NCI-H146 treated with DMSO at 0.1 percent for 48 hours (cell line): Measurements from ENCODE around the gene CLCN5.
"Not testable (repeated sequence)": the region's sequence is repeated elsewhere in the genome, so short reads cannot be mapped to it uniquely, and the experiment has no call there.

Source experiments
- DNase-seq: peaks from one replicate; lab custom pipeline; 2025; ENCODE audit not compliant: unreplicated experiment; lab: John Stamatoyannopoulos, UW

The CLCN5 gene

DNA sequence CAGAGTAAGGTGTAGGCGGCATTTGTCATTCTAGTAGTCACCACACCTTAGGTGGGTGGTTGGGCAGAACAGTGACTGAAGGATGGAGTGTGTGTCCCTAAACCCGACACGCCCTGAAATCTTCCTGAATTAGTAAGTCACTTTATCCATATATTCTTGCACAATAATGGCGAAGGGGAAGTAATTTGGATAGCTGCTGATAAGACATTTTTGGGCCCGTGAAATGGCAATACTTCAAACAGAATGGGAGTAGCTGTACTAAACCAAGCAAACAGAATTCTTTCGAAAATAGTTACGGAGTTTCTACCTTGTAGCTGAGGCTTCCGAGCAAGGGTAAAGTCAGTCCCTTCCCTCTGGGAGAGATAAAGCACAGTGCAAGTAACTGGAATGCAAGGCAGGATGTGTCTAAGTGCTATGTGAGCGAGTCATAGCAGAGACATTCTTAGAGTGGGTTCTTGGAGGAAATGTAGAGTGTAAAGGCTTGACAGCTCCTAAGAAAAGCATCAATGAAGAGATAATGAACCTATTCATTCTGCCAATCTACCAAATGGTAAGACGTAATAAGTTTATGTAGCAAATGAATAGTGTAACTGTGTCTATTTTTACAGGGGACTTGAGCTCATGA lies 72.8 kb downstream of the CLCN5 start:
- no peak for DNase-seq

DNA sequence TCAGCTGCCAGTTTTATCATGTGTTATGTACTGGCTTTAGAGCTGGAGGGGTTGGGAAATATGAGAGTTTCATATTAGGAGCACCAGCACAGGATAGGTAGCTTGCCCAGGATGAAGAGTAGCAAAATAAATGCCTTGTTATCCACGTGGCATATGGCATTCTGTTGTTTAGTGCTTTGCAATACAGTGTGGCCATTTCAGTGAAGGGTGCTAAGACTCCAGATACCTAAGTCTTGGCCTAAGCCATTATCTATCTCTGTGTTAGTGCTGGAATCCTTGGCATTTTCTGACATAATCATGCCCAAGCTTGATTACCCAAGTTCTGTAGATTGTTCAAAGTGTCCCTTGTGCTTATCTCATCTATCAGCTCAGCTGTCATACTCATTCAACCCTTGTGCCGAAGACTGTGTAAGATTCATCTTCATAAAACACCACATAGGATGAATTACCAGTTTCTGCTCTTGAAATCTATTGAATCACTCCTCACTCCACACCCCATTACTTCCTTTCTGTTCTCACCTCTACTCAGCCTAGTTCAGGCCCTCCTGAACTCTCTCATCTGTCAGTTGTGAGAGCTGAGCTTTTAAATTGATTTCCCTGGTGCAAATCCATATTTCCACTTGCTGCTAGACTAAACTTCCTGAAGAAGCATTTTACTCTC lies 73.5 kb downstream of the CLCN5 start:
- no peak for DNase-seq

DNA sequence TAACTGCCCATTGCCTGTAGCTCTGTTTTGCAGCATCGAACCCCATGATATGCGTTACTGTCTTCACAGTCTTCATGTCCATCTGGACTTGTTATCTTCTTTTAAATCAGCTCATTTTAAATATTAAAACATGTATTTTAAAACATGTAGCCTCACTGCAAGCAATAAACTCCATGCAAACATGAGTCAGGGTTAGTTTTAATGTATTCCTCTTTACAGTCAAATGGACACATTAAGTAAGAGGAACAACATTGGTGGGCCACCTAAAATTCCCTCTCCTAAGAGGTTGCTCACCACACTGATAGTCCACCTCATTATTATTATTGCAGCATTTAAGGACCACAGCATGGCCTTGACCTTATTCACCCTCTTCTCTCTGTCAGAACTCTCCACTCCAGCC lies 74.1 kb downstream of the CLCN5 start:
- no peak for DNase-seq

DNA sequence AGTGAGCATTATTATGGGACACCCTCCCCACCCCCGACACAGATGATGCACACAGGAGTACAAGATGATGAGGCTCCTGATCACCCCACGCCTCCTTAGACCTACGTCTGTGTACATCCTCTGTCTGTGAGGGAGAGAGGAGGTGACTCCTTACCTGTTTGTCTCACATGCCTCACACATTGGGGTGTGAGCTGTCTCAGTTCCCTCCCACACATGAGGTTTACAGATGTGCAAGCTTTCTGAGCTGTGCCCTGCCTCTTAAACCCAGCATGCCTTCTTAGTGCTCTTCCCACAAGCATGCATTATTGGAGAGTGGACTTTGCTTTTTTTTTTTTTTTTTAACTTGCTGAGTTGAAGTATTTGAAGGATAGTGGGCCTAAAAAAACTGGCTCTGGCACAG lies 76.7 kb downstream of the CLCN5 start:
- DNase-seq = no peak

DNA sequence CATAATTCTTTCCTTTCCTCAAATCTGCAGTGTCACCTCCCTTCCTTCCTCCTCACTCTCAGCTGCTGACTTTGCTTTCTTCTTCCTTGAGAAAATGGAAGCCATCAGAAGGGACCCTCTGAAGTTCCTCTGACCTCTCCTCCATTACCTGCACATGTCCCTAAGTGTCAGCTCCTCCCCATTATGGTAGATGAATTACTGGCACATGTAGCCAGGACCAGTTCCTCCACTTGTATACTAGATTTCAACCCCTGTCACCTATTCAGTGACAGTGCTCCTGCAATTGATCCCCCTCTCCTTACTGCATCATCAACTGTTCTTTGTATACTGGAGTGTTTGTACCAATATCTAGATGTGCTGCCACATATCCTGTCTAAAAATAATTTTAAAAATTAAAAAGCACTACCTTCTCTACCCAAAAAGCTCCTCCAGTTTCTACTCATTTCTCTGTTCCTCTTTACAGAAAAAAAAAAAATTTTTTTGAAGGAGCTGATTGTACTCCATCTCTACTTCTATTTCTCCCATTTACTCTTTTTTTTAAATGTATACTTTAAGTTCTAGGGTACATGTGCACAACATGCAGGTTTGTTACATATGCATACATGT lies 78.6 kb downstream of the CLCN5 start:
- no peak for DNase-seq

DNA sequence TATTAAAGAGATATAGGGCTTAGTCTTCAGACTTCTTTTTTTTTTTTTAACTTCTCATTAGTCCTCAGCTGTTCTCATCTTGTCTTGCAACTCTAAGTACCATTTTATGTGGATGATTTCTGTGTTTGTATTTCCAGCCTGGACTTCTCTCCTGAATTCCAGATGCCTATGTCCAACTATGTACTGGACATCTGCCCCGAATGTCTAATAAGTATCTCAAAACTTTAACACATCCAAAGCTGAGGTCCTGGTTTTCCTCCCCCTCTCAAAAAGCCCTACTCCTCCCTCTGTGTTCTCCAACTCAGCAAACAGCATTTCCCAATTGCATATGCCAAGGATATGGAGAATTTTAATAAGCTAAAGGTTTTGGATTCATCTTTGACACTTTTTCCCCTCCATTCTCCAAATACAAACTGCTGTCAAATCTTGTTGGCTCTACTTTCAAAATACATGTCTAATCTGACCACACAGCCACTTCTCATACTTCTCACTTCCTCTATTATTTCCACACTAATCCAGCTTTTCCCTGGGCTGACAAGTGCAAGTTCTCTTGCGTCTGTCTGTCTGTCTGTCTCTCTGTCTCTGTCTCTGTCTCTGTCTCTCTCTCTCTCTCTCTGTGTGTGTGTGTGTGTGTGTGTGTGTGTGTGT lies 79.8 kb downstream of the CLCN5 start:
- DNase-seq = no peak

DNA sequence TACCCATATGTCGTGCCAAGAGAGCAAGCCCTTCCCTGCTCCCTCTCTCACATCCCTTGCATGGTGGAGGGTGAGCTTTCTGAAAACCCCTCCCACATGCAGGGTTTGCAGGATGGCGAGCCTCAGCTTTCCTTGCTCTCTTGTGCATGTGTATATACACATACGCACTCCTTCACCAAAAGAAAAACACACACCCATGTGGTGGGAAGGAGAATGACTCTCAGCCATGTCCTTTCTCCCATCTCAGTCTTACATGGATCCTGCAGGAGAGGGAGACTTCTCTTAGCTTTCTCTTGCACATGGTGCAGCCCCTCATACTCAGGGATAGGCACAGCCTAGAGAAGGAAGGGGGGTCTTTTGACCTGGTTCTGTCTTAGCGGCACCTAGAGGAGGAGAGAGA lies 81.1 kb downstream of the CLCN5 start:
- no peak for DNase-seq

DNA sequence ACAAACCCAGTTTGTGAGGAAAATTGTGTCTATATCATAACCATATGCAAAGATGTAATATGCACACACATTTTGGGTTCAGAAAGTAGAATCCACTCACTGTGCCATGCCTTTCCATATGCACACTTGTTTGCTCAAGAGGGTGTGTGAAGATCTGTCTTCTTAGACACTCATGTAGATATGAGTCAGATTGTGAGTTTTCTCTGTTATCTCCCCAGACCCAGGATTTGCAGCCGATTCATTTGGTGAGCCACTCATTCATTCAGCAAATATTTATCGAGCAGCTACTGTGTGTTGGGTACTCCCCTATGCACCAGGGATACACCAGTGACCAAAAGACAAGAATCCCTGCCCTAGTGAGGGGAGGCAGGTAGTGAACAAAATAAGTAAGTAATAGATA lies 81.5 kb downstream of the CLCN5 start:
- no peak for DNase-seq

DNA sequence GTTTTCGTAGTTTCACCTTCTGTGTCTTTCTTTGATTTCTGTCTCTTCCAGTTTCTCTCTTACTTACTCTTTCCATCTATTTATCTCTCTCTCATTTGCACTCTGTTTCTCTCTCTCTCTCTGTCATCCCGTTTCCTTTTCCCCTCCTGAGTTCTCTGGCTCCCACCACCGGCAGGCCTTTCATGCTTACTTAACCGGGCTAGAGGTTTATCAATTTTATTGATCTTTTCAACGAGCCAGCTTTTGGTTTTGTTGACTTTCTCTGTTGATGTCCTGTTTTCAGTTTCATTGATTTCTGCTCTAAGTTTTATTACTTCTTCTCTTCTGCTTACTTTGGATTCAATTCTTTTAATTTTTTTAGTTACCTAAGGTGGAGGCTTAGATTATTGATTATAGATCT lies 103.2 kb downstream of the CLCN5 start:
- DNase-seq = not testable (repeated sequence)

DNA sequence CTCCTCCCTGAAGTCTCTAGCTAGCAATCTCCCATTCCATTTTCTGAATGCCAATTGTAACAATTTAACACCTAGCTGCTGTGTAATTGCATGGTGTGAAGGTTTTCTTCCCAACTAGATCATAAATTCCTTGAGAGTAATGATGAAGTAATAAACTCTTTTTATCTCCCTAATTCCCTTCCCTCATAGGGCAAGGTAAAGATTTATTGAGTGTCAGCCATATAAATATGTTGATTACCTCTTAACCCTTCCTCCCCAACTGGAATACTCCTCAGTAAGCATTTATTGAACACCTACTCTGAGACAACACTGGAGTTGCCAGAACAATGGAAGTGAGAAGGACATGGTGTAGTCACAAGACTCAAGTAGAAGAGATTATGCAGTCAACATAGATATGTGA lies 112.7 kb downstream of the CLCN5 start:
- no peak for DNase-seq

DNA sequence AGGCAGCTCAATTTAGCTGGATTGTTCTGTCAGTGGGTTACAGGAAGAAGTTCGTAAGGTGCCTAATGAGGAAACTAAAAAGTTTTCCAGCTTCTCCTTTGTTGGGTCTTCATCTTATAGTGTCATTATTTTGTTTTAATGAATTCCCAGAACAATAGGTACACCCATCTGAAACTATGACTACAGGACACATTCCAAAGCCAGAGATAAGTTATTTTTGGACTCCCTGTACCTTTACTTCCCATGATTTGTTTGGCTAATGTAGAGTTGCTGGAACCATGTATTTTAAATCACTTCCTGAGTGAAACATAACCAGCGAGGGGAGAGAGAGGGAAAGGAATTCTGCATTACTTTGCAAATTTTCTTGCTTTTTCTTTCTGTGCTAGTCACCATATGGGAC lies 114.0 kb downstream of the CLCN5 start:
- DNase-seq = no peak

DNA sequence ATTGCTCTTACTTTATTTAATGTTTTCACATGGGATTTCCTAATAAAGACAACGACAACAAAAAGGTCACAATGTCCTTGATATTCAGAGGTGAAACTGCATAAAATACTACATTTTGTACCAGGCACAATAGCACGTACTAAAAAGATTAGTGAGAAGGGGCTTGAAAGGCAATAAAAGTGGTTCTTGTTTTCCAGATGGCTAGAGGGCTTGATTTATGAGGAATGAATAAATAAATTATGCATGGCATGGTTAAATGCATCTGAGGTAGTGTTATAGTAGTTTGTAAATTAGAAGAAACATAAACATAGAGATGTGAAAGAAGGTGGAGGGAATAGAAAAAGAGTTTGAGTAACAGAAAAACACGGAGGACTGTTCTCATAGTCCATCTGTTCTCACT lies 123.4 kb downstream of the CLCN5 start:
- DNase-seq = no peak

DNA sequence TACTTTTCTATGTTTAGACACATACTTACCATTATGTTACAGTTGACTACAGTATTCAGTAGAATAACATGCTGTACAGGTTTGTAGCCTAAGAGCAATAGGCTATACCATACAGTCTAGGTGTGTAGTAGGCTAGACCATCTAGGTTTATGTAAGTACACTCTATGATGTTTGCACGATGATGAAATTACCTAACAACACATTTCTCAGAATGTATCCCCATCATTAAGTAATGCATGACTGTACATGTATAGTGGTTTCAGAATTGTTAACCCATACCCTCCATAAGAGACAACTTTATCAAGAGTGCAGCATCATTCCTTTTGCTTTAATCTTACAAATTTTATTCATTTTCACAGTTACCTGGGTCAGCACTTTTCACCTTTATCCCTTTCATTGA lies 126.8 kb downstream of the CLCN5 start:
- no peak for DNase-seq

DNA sequence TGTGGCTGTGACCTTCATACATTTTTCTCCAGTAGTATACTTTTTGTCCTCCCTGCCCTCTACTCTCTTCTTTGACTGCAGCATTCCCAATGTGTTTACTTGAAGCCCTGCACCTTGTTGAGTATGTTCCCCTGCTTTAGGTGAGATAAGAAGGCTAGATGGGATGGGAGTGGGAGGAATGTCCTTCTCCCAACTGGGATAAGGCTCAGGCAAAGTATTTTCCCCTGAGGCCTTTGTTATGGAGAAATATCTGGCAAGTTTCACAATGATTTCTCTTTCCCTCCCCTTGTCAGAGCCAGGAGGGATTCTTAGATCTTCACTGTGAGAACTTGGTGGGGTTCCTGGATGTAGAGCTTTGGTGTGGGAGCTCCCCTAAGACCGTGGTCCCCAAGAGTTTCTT lies 131.8 kb downstream of the CLCN5 start:
- no peak for DNase-seq

DNA sequence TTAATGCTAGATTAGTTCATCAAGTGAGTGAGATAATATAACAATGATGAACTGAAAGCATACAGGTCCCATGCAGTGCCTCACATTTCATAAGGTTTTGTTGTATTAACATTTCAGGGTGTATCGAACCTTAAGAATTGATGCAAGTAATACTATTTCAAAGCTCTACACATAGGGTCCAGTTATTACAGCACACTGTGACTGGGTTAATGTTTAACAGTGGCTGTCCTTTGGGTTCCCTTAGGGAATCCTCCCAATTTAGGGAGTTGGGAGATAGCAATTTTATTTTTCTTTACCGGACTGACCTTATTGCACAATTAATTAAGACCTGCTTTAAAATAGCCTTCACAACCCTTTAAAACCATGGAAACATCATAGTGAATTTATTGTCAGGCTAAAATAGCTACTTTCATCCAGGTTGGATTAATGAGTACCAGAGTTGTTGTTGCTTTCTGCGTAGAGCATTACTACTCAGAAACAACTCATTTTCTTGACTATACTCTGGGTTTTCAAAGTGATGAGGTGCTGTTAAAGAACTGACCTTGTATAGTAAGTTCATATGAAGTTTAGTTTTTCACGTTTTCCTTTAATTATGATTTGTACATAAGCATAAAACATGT lies 144.0 kb downstream of the CLCN5 start:
- DNase-seq = no peak

DNA sequence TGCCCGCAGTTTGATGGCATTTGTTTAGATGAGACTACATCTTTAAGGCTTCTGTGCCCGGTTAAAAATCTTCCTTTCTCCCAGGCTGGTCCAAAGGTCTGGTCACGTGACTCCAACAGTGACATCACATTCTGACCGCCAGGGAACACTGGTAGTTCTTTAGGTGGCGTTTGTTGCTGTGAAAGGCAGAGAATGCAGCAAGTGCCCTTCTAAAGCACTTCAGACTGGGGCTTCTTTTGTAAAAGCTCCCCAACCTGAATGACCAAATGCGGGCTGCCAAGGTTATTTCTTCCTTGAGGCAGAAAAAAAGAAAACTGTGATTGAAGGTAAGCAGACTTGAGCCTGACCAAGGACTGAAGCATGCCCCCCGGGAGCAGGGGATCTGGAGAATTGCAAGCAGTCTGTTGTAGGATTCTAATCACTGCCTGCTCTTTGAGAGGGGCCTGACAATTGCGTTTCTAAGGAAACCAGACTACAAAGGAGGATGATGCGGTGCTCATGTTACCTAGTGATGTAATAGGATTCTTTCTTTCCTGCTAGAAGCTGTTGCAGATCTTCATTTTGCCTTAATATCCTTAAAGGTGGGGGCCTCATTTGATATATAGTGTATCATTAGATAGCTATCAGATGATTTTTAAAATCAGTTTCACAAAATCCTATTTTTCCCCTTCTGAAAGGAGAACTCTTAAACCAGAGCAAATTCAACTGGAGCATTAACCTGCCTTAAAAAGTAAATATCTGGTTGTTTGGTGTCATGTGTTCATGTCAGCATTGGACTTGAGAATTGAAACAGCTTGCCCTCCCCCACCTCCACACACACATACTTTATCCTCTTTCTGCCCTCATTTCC lies 145.3 kb downstream of the CLCN5 start:
- peak; percentile 83 for DNase-seq

DNA sequence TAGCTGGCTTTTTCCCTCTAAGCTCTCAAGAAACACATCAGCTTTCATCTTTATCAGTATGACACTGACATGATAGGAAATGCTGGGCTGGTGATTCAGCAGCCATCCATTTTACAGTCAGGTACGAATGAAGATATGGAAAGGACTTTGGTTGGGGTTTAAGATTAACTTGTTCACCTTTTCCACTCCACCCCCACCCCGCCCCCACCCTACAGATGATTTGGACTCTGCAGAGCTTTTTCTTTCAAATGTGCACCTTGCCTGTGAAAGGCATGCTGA lies 145.8 kb downstream of the CLCN5 start:
- DNase-seq = no peak

DNA sequence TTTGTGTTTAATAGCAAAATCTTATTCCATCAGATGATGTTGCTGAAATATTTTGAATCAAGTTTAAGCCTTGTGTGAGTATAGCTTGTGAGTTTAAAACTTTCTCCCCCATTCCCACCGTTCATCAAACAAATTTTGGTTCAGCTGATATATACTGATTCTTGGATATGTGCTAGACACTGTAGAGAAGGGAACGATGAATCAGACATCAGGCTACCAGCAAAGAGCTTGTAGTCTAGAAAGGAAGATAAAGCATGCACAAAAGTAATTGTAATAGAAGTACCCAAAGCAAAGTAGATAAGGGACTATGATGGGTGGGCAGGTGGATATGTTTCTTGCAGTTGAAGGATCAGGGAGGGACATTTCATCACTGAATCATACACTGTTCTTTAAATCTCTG lies 146.5 kb downstream of the CLCN5 start:
- DNase-seq = no peak

DNA sequence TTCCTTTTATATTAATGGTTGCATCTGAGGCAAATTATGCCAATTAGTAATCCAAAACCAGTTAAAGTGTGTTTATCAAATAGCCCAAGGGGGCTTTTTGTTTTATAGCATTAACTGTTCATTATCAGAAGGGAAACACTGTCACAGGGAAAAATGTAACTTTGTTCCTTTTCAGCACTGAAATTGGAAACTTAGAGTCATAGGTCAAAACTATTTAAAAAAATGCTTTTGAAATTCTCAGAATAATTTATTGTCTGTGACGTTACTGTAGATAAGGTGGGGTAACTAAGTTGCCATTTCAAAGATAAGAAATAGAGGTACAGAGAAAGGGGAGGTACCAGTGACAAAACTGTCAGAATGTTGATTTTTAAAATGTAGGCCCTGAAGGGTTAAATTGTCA lies 149.1 kb downstream of the CLCN5 start:
- peak; percentile 24 for DNase-seq

DNA sequence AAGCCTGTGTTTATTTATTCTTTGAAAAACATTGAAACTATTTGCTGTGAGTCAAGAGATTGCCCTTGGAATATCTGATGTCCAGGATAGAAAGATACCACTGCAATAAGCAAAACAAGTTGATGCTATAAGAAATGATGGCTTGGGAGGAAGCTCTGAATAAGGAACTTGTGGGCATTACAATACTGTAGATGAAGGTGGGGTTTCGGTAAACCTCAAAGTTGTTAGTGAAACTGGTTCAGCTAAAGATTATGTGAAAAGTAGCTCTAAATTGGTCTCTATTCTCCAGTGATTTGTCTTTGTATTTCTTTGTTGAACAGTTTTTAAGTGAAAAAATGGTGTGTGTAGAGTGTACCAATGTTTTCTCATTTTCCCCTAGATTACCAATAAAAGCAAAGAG lies 149.7 kb downstream of the CLCN5 start:
- no peak for DNase-seq

DNA sequence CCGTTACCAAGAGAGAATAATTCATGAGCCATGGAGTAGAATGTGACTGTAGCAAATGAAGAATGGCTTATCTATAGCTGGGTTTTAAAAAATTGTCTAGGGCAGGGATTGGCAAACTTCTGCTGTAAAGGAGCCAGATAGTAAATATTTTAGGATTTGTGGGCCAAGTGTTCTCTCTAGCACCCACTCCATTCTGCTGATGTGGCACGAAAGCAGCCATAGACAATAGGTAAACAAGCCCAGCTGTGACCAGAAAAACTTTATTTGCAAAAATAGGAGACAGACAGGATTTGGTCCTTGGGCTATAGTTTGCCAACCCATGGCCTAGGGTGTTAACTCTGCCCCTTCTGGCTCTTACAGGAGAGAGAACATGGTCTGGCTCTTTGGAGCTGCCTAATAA lies 151.2 kb downstream of the CLCN5 start:
- no peak for DNase-seq
